Epidermal melanocyte (primary cell): ENCODE data around the gene CUEDC2.

Experiments
- DNase-seq: peaks from one replicate; pipeline ENCODE4 v3.0.0; 2011; ENCODE audit warnings: low spot score; ENCODE audit not compliant: insufficient read length

Gene CUEDC2

GRCh38 chr10:102397222-102398171, 34.9 kb downstream of the CUEDC2 start:
- no peak for DNase-seq

- DNase-seq, result no peak
Measured at GRCh38 chr10:102396730-102397151, 35.6 kb downstream of the CUEDC2 start.

- DNase-seq, result no peak
Measured at GRCh38 chr10:102396317-102396650, 36.1 kb downstream of the CUEDC2 start.

- DNase-seq, result peak; percentile 91
Measured at GRCh38 chr10:102395400-102396316, 36.7 kb downstream of the CUEDC2 start, which contains the start of gene NFKB2. NFKB2 (plus strand) TSS chr10:102395705; CDS start chr10:102395960, 255 bp downstream.

GRCh38 chr10:102394801-102395399, 37.5 kb downstream of the CUEDC2 start:
- no peak for DNase-seq

- peak; percentile 97 for DNase-seq
Measured at GRCh38 chr10:102394079-102394800, 38.1 kb downstream of the CUEDC2 start.

- no peak for DNase-seq
Measured at GRCh38 chr10:102393411-102394078, 38.8 kb downstream of the CUEDC2 start.

GRCh38 chr10:102392306-102392705, 40.1 kb downstream of the CUEDC2 start:
- DNase-seq, result no peak

GRCh38 chr10:102389894-102390293, 42.5 kb downstream of the CUEDC2 start:
- no peak for DNase-seq

- DNase-seq, result no peak
Measured at GRCh38 chr10:102384606-102385429, 47.6 kb downstream of the CUEDC2 start.

GRCh38 chr10:102384053-102384452, 48.3 kb downstream of the CUEDC2 start:
- DNase-seq, result no peak

- DNase-seq, result no peak
Measured at GRCh38 chr10:102382871-102383270, 49.5 kb downstream of the CUEDC2 start.

- no peak for DNase-seq
Measured at GRCh38 chr10:102381983-102382382, 50.4 kb downstream of the CUEDC2 start.

- DNase-seq, result no peak
Measured at GRCh38 chr10:102379383-102379782, 53.0 kb downstream of the CUEDC2 start.

GRCh38 chr10:102376901-102377300, 55.5 kb downstream of the CUEDC2 start:
- no peak for DNase-seq

- DNase-seq, result no peak
Measured at GRCh38 chr10:102375867-102376266, 56.5 kb downstream of the CUEDC2 start.

- no peak for DNase-seq
Measured at GRCh38 chr10:102375250-102375649, 57.1 kb downstream of the CUEDC2 start.
